Fibroblast of mammary gland (primary cell): ENCODE results near the gene FYTTD1.
A peak's percentile ranks its signal among the peaks of the same experiment; 100 is the strongest.
"Not testable (repeated sequence)": the region's sequence is repeated elsewhere in the genome, so short reads cannot be mapped to it uniquely, and the experiment has no call there.

Source experiments
- DNase-seq: peaks from one replicate; pipeline ENCODE4 v3.0.0-alpha.2; 2010; ENCODE audit warnings: low read depth
- H3K4me3 ChIP-seq: 2 replicates; pipeline ENCODE4 v1.5.1; 2011; ENCODE audit warnings: low read depth, mild to moderate bottlenecking, low read length, moderate library complexity; ENCODE audit not compliant: control insufficient read depth
- CTCF ChIP-seq: conservative IDR thresholded peaks from 2 replicates; pipeline ENCODE4 v1.5.1; 2011; ENCODE audit warnings: low read depth, low read length, inconsistent platforms; ENCODE audit not compliant: control insufficient read depth, insufficient read depth

FYTTD1 gene

GRCh38 chr3:197749601-197750395, at the start of gene FYTTD1:
Gene FYTTD1 (plus strand): TSS chr3:197749883. CDS start chr3:197749972, 89 bp downstream.
- H3K4me3 ChIP-seq, result peak within 1 kb of the TSS; percentile 86
- DNase-seq, result peak; percentile 73
- peak; percentile 17 for TF ChIP-seq CTCF

GRCh38 chr3:197700095-197700494, 49.6 kb upstream of the FYTTD1 start:
- DNase-seq, result no peak

GRCh38 chr3:197701841-197702240, 47.8 kb upstream of the FYTTD1 start:
- no peak for TF ChIP-seq CTCF
- no peak overlapping the region for H3K4me3 ChIP-seq
- DNase-seq, result no peak

More at GRCh38 chr3:197700095-197700494, 49.6 kb upstream of the FYTTD1 start:
- no peak overlapping the region for H3K4me3 ChIP-seq
- TF ChIP-seq CTCF, result no peak

GRCh38 chr3:197706658-197707057, 43.0 kb upstream of the FYTTD1 start:
- no peak overlapping the region for H3K4me3 ChIP-seq
- DNase-seq, result no peak
- TF ChIP-seq CTCF, result no peak

- TF ChIP-seq CTCF, result no peak
- H3K4me3 ChIP-seq, result no peak overlapping the region
- no peak for DNase-seq
Observed at GRCh38 chr3:197709135-197709534, 40.5 kb upstream of the FYTTD1 start.

- not testable (repeated sequence) for H3K4me3 ChIP-seq, DNase-seq
Observed at GRCh38 chr3:197710965-197711364, 38.7 kb upstream of the FYTTD1 start.

- no peak for TF ChIP-seq CTCF
- peak; percentile 99 for DNase-seq
- H3K4me3 ChIP-seq, result peak overlapping the region; percentile 45
Observed at GRCh38 chr3:197711973-197712707, 37.5 kb upstream of the FYTTD1 start.
